Myometrial cell (primary cell): Measurements from ENCODE around the gene OR2T12. TPM values are rescaled to one million over a fixed set of nuclear protein-coding genes. Genes with fewer than 3 reads are reported as not detected.

Experiments used
- total RNA-seq: library from RNA; depleted of rRNA; stranded (reverse); fragments of >200 nt; gene quantifications from 2 replicates; pipeline ENCODE4 v1.2.3, GENCODE V29; 2015

The OR2T12 gene
- total RNA-seq: not detected in 2 replicates

GRCh38 chr1:248303324-248303723 lies at the start of gene OR2T12:
TSS of gene OR2T12 (minus strand) at chr1:248303424. CDS start at chr1:248295578, 7,846 bp downstream.

GRCh38 chr1:248348475-248348874 lies 45.3 kb upstream of the OR2T12 start, which contains the start of gene OR14C36:
TSS of gene OR14C36 (plus strand) at chr1:248348775. CDS start at chr1:248348775, 0 bp downstream.

GRCh38 chr1:248324468-248324867 lies 21.2 kb upstream of the OR2T12 start, which contains the start of gene OR2M7:
TSS of gene OR2M7 (minus strand) at chr1:248324568. CDS start at chr1:248324568, 0 bp downstream.

GRCh38 chr1:248277876-248278275 lies 25.3 kb downstream of the OR2T12 start, which contains the start of gene OR2T33:
TSS of gene OR2T33 (minus strand) at chr1:248277976. CDS start at chr1:248273814, 4,162 bp downstream.

Other genes with a start within 250 kb of the OR2T12 start
- not detected in 2 replicates for gene OR2L13, start 208.2 kb downstream of the OR2T12 start, total RNA-seq
- gene OR2M5, start 158.3 kb downstream of the OR2T12 start, total RNA-seq: not detected in 2 replicates
- not detected in 2 replicates for gene OR2M2, start 128.6 kb downstream of the OR2T12 start, total RNA-seq
- gene OR2M3, start 106.2 kb downstream of the OR2T12 start, total RNA-seq: not detected in 2 replicates
- gene OR2M4, start 72.0 kb downstream of the OR2T12 start, total RNA-seq: not detected in 2 replicates
- gene OR2T33, start 25.4 kb downstream of the OR2T12 start, total RNA-seq: not detected in 2 replicates
- gene OR2M7, start 21.1 kb upstream of the OR2T12 start, total RNA-seq: not detected in 2 replicates
- gene OR14C36, start 45.4 kb upstream of the OR2T12 start, total RNA-seq: not detected in 2 replicates
- gene OR2T4, start 58.2 kb upstream of the OR2T12 start, total RNA-seq: not detected in 2 replicates
- gene OR2T6, start 72.3 kb upstream of the OR2T12 start, total RNA-seq: not detected in 2 replicates
- gene OR2T1, start 99.6 kb upstream of the OR2T12 start, total RNA-seq: not detected in 2 replicates
- not detected in 2 replicates for gene OR2T2, start 142.2 kb upstream of the OR2T12 start, total RNA-seq
- gene OR2T3, start 169.9 kb upstream of the OR2T12 start, total RNA-seq: not detected in 2 replicates
- not detected in 2 replicates for gene OR2T5, start 185.2 kb upstream of the OR2T12 start, total RNA-seq
- not detected in 2 replicates for gene OR2G6, start 204.6 kb upstream of the OR2T12 start, total RNA-seq